ENCODE measurements around the gene TIPIN.

DNA sequence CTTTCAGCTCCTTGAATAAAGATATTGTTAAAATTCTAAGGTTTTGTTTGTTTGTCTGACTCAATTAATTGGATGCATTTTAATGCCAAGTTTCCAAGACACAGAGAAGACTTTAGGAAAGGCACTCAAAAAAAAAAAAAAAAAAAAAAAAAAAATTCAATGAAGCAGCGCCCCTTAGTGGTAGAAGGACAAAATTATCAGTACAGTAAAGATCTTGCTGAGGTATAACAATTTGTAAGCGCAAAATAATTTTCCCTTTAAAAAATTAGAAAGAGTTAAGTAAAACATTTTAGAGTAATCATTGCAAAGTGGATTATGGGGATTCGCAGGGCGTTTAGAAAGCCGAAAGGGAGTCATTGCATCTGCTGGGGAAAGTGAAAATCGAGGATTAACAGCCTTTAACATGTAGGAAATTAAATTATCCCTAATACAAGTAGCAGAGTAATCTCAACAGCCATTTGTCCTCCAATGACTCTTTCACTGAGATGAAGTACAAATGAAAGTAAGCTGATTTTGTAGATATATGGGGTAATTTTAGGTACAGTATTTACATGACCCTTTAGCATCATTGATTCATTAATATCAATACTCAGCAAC is 68.9 kb downstream of the TIPIN start:
- TF ChIP-seq, protein P1, sequence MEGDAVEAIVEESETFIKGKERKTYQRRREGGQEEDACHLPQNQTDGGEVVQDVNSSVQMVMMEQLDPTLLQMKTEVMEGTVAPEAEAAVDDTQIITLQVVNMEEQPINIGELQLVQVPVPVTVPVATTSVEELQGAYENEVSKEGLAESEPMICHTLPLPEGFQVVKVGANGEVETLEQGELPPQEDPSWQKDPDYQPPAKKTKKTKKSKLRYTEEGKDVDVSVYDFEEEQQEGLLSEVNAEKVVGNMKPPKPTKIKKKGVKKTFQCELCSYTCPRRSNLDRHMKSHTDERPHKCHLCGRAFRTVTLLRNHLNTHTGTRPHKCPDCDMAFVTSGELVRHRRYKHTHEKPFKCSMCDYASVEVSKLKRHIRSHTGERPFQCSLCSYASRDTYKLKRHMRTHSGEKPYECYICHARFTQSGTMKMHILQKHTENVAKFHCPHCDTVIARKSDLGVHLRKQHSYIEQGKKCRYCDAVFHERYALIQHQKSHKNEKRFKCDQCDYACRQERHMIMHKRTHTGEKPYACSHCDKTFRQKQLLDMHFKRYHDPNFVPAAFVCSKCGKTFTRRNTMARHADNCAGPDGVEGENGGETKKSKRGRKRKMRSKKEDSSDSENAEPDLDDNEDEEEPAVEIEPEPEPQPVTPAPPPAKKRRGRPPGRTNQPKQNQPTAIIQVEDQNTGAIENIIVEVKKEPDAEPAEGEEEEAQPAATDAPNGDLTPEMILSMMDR (IDR thresholded peaks at IDR 0.05; ENCODE audit: poor library complexity, severe bottlenecking) = peak; percentile 63
- TF ChIP-seq POLR2AphosphoS5 (IDR thresholded peaks at IDR 0.05) = no peak
- TF ChIP-seq RAD21 (conservative IDR thresholded peaks at IDR 0.05) = peak; percentile 71

Measured in neural cell (in vitro differentiated cells).